K562 (cell line): ENCODE results near the gene CSMD2.

ENCODE experiments used
- CTCF ChIP-seq, 3 experiments: IDR thresholded peaks in 2 of 3; conservative IDR thresholded peaks in 1 of 3; 2 replicates each; pipeline ENCODE4 v1.5.1; 2011 to 2012; ENCODE audit warnings: low read length in 3 of 3, mild to moderate bottlenecking in 3 of 3, control low read depth in 2 of 3, improper control_type of control experiment in 1 of 3, inconsistent platforms in 1 of 3, low read depth in 1 of 3, mixed read lengths in 1 of 3, moderate library complexity in 1 of 3; ENCODE audit not compliant: insufficient read depth in 2 of 3
- HNRNPH1 ChIP-seq: fragments of 200-400 bp; formaldehyde crosslinking; optimal IDR thresholded peaks from 2 replicates; pipeline ENCODE3; 2017; ENCODE audit warnings: low read depth, mild to moderate bottlenecking, low read length, moderate library complexity
- MAFG ChIP-seq: fragments of 450-650 bp; conservative IDR thresholded peaks from 2 replicates; pipeline ENCODE4 v1.6.1; 2016; ENCODE audit warnings: missing genetic modification characterization, missing compliant biosample characterization
- MAFK ChIP-seq: IDR thresholded peaks from 2 replicates; pipeline ENCODE4 v1.6.1; 2011; ENCODE audit warnings: low read length, improper control_type of control experiment
- POLR2A ChIP-seq: fragments of 450-650 bp; conservative IDR thresholded peaks from 2 replicates; pipeline ENCODE4 v1.6.1; 2016
- SNRNP70 ChIP-seq: fragments of 200-400 bp; formaldehyde crosslinking; optimal IDR thresholded peaks from 2 replicates; pipeline ENCODE3; 2017; ENCODE audit warnings: low read depth, low read length
- ZNF184 ChIP-seq: sonication (generic); formaldehyde crosslinking; IDR thresholded peaks from 2 replicates; pipeline ENCODE4 v1.5.0; 2020; ENCODE audit warnings: missing genetic modification reagents
- ZNF561 ChIP-seq: fragments of 450-650 bp; formaldehyde crosslinking; conservative IDR thresholded peaks from 2 replicates; pipeline ENCODE4 v1.4.0; 2020; ENCODE audit warnings: mild to moderate bottlenecking, moderate library complexity

- TF ChIP-seq CTCF (IDR thresholded peaks at IDR 0.05 in 2 of 3, conservative IDR thresholded peaks at IDR 0.05 in 1 of 3; ENCODE audit: insufficient read depth in 2 of 3, low read depth in 1 of 3, low read length in 3 of 3) (no peak), ZNF184 (no peak), HNRNPH1 (no peak), ZNF561 (CRISPR knock-in tag) (no peak), POLR2A (no peak), MAFG (no peak), SNRNP70 (no peak), MAFK (no peak)
Observed at GRCh38 chr1:33465316-33465715, 699.7 kb downstream of the CSMD2 start.
